G401 (cell line): ENCODE measurements around the gene RUNX1. TPM values are rescaled to one million over a fixed set of nuclear protein-coding genes. Genes with fewer than 3 reads are reported as not detected.

Experiments used
- DNase-seq: peaks from one replicate; pipeline ENCODE4 v3.0.0-alpha.2; 2015; ENCODE audit warnings: low spot score
- in situ Hi-C: cut with HindIII; loops from 2 replicates; pipeline ENCODE4 v1.10.0; 2016; ENCODE audit warnings: low sequenced_read_pairs, mixed read lengths
- total RNA-seq: library from RNA; depleted of rRNA; stranded (reverse); fragments of >200 nt; shearing (Covaris generic); gene quantifications from 2 replicates; pipeline ENCODE4 v1.2.3, GENCODE V29; 2014

The RUNX1 gene
- total RNA-seq, 1 experiment from 2014 or later, result not detected

DNA sequence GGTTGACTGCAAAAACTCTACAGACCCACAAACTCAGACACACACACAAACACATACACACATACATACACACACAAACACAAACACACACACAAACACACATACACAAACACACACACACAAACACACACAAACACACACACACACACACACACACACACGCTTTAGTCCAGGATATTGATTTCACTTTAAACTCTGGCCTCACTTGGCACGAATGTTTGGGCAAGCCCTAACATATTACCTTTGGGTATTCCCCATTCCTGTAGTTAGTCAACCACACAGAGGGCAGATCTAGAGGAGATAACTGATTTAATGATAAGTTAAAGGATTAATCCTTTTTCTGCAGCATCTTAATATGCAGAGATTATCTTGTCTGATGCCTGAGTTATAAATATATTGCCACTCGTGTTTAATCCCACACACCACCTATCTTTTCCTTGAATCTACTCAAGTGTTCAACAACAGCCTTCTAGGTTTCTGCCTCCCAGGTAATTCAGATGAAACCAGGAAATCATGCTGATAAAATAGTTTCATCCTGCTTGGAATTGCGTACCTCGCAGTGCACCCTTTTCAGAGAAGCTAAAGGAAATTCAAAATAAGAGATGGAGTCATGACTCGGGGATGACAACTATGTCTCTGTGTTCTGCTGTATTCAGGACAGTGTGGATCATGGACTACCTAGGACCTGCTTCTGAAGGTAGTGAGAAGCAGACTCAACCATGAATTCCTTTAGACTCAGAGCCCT, 14.5 kb upstream of the RUNX1 start:
- DNase-seq, result no peak
- in situ Hi-C loops, result no loop called here

DNA sequence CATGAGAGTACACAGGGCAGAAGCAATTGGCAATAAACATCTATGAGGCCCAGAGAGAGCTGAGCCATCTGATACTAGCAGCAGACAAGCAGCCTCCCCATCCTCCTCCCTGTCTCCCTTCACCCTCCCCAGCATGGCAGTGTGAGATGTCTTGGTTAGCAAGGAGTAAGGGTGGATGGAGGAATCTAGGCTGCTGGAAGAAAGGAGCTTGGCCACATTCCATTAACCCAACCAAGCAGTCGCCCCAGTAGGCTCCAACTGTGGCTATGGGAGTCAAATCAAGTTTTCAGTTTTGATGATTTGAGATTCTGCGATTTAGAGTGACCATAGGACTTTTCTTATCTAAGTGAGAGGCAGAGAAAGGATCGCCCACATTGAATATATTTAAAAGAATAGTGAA, 12.9 kb upstream of the RUNX1 start:
- in situ Hi-C loops, result no loop called here
- DNase-seq, result no peak

DNA sequence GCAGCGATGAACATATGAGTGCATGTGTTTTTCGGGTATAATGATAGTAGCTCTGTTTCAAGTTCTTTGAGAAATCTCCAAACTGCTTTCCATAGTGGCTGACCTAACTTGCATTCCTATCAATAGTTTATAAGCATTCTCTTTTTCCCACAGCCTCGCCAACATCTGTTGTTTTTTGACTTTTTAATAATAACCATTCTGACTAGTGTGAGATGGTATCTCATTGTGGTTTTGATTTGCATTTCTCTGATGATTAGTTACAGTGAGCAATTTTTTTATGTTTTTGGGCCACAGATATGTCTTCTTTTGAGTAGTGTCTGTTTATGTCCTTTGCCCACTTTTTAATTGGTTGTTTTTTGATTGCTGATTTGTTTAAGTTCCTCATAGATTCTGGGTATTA, 10.6 kb upstream of the RUNX1 start:
- in situ Hi-C loops, result no loop called here
- DNase-seq, result no peak

DNA sequence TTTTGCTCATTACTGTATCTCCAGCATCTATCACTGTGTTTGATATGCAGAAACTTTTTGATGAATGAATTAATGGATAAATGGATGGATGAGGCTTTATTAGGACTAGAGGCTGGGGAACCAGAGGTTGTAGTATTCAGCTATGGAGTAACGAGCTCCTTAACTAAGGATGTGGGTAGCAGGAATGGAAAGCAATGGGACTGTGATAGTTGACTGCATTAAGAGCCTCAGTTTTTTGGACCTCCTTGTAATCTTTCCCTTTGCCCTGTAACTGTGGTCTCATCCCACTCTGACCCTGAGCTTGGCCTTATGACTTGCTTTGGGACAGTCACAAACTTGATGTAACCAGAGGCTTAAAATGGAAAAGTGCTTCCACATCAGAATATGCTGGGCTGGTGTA, 9.0 kb upstream of the RUNX1 start:
- in situ Hi-C loops, result no loop called here
- no peak for DNase-seq

DNA sequence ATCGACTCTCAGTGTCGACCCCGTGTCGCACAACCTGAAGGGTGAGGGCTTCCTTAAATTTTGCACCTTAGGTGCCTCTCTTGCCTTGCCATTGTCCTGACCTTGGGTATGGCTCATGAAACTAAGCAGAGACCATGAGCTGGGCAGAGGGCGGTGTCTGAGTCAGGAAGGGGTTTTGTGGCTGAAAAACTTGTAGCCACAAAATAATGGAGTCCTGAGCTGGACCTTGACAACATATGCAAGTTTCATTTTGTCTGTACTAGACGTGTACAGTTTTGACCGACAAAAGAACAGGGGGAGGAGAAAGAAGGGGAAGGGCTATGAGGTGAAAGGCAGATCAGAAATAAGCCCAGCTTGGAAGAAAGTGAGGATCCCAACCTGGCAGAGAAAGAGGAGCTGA, 8.3 kb upstream of the RUNX1 start:
- DNase-seq, result no peak
- in situ Hi-C loops, result no loop called here

DNA sequence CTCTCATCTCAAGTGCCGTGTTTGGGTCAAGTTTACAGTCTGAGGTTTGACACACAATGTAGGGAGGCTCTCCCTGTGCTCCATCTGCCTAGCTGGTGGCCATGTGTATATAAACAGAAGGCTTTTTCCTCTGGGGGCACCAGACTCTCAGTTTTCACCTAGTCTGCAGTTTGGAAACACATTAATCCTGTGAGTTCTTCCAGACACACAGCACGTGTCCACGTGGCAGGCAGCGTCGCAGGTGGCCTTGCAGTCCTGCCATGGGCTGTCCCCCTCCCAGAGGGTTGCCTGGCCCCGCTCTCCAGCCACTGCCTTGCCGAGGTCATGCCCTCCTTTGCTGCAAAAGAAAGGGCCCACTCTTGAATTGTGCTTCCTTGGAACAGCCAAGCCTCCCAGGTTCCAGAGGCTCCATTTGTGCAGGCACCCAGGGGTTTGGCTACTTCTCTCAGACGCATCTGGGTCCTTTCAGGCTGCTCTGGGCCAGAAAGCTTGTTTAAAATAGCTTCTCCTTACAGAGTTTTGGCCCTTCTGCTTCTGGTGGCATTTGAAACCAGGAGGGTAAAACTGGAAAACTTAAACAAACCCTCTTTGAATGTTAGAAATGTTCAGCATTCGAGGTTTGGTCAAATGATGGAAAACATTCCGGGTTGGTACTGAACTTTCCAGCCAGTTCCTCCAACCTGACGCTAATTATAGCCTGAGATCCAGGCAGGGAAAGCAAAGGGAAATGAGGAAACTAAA, 4.4 kb upstream of the RUNX1 start:
- in situ Hi-C loops, result no loop called here
- DNase-seq, result no peak

DNA sequence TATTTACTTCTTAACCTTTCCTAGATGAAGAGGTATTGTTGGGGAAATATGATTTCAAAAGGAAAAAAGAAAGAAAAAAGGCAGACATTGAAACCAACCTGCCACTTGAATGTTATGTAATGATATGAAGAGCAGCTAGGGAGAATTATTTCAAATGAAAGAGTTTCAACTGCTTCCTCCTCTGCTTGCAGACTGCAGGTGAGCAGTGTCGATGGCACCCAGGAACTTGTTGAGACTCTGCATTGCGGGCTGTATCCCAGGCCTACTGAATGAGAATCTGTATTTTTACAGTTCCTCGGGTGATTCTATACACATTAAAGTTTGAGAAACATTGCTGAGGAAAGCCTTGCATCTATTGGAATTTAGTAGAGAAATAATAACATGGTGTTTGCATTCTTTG, 3.7 kb upstream of the RUNX1 start:
- in situ Hi-C loops, result no loop called here
- DNase-seq, result no peak

DNA sequence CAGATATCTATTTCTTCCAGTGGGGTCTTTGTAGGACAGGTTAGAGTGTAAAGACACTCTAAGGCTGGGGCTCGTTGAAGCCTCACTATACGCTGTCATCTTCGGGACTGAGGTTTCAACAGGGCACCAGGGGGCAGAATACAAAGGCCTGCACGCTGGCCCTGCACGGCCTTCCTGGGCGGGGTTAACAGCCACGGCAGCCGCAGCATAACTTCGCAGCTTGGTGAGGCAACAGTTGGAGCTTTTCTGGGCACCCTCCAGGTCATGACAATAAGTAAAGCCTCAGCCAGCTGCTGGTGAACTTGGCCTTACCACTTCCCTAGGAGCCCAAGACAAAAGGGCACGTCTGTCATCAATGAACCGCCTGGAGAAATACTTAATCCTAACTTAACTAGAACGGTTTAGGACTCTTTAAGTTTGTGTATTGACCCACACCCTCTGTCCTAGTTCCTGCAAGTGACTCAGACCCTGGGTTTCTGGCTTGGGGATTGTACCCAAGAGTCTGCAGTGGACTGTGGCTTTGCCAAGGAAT, 2.3 kb upstream of the RUNX1 start:
- peak; percentile 3 for DNase-seq
- in situ Hi-C loops, result no loop called here

DNA sequence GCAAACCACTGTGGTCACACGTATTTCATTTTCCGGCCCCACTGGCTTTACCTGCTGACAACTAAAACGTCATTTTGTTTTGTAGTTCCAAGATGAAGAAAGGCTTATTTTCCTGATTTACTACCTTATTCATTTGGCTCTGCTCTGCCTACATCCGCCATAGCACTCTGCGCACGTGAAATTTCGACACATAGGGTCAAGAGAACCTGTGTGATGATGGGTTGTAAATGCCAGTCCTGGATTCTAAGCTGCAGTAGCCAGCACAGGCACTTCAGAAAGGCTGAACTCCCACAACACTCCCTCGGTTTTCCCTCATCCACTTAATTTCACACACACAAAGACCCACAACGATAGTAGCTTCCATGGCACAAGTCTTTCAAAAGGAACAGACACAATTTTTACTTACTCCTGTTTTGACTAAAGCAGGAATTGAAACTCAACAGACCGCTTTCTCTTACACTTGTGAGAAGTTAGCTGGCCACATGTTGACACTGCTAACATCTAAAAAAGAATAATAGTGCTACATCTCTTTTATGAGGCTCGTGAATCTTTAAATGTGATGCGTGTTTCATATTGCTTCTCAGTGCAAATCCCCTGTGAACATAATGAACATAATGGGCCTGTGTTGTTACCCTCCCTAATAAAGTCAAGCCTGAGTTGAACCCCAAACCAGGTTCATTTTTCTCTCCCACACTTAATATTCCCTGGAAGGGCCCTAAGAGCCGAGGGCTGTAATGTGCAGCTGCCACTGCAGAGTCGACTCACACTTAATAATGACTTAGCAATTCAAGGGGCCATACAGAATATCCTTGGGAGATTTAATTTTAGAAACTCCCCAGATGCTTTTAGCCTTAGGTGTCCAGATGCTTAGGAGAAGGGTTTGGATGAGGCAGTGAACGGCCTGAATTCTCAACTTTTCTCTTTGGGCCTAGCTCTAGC, 1.5 kb upstream of the RUNX1 start:
- no peak for DNase-seq
- in situ Hi-C loops, result no loop called here

DNA sequence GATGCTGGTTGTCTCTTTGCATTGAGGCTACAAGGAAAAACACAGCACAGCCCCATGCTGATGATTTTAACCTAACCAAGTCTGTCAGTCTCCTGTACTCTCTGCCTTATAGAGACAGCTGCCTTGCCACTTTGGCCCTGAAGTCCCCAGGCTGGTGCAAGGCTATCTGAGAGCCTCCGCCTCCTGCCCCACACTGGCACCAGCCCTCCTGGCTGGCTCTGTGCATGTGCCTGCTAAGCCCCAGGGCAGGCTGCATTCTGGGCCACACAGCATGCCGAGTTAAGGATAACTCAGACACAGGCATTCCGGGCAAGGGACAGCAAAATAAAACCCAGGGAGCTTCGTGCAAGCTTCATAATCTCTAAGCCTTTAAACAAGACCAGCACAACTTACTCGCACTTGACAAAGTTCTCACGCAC, 910 bp downstream of the RUNX1 start:
- no peak for DNase-seq
- in situ Hi-C loops, result no loop called here

DNA sequence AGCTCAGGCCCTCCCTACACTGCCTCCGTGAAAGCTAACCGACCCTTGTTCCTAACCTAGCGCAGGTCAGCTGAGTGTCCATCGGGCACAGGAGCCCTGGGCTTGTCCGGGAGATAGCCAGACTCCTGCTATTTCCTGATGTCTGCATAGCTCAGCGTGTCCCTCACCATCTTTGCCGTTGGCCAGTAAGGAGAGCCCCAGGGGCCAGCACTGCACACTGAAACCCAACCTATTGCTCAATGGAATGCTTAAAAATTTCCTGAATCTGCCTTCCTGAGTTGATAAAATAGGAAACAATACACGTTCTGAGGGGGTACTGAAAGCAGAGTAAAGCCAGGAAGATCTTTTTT, 2.2 kb downstream of the RUNX1 start:
- DNase-seq, result no peak
- in situ Hi-C loops, result no loop called here

DNA sequence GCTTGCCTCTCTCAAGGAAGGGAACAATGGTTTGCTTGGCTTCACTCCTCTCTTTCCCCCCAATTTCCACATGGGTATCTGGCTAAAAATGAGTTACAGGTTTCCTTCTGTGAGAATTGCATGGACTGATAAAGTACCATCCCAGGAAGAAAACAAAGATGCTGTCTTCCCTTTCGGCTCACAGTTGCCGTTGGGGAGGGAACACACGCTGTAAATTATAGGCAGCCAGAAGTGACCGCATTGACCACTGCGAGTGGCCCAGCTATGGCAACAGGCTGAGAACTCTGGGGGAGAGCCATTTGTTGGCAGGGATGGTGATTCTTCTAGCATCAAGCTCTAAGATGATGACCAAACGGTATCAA, 2.9 kb downstream of the RUNX1 start:
- in situ Hi-C loops, result no loop called here

DNA sequence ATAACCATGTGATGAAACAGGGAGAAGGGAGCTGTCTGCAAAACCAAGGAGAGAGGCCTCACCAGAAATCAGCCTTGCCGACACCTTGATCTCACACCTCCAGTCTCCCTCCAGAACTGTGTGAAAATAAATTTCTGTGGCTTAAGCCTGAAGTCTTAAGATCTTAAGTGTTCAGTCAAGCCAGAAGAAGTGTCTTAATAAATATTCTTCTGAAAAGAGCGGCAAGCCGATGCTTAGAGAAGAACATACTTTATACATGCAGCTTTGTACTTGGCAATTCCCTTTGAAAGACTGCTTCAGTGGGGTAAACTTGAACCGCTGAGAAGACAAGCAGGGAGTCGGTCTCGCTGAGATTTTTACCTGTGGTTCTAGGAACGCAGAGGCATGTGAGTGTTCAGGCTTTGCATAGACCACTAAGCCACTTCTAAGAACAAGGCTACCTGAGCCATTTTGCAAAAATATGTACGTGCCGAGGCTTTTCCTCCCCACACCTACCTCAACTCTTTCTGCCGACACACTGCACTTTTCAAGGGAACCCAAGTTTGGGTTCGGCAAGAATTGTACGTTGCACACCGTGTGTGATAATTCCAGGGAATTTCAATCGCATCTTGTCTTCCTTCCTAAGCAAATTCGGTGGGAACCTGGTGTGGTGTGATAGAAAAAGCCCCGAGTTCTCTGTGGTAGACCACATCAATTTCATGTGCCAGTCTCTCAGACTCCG, 3.4 kb downstream of the RUNX1 start:
- DNase-seq, result no peak
- in situ Hi-C loops, result no loop called here

More for the DNA sequence above, 2.9 kb downstream of the RUNX1 start:
- no peak for DNase-seq

DNA sequence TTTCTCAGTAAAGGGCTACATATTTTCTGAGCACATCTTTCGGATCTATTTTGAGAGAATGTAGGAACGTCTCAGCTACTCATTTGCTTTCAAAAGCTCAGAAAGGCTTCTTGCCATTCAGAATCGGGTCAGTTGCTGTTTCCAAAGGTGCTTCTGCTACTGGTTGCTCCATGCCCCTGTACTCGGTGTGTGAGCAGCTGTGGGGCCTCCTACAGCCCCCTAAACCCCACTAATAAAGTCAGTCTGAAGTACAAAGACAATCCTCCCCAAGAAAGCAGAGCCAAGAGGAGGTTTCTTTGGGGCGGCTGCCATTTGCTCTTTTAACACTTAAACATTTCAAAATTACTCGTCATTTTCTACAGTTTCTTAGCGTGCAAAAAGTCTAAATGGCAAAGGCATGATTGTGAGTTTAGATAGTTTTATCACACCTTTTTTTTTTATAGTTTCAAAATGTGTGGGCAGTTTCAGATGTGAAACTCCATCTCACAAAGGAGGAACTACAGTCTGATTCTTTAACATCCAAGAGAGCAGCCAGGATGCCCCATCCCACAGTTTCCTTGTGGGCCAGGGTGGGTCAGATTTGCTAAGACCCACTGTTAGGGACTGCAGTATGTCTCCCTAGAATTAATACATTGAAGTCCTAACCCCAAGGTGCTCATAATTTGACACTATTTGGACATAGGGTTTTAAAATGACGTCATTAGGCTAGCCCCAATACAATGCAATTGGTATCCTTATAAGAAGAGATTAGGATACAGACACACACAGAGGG, 4.1 kb downstream of the RUNX1 start:
- no peak for DNase-seq
- in situ Hi-C loops, result no loop called here

DNA sequence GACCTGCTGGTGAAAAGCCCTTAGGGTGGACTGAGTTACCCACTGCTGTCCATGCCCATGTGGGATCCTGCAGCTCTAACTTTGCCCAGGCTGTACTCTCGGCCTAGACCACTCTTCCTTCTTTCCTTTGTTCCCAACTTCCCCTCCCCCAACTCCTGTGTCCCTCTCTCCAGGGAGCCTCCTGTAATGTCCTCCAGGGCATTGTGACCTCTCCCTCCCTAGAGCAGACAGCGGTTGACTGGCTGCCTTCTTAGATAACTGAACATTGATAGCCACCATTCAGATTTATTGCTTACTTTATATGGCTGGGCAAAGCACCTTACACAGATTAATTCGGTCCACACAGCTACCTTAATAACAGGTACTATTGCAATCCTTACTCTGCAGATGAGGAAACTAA, 5.0 kb downstream of the RUNX1 start:
- in situ Hi-C loops, result no loop called here
- DNase-seq, result no peak

DNA sequence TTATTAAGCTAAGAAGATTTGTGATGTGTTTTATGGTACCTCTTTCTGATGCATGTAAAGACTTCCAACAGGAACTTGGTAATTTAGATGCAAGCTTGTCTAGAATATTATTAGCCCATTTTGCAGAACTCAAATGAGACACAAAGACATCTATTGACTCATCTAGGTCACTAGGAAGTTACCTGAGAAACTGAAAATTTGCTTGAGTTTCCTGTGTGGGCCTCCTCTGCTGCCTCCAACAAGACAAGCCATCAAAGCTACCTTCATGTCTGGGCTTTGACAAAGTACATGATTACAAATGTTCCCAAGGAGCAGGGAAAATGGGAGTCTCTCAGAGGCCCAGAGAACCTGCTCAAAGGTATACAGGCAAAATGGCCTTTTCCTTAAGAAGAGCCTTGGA, 5.6 kb downstream of the RUNX1 start:
- in situ Hi-C loops, result no loop called here

DNA sequence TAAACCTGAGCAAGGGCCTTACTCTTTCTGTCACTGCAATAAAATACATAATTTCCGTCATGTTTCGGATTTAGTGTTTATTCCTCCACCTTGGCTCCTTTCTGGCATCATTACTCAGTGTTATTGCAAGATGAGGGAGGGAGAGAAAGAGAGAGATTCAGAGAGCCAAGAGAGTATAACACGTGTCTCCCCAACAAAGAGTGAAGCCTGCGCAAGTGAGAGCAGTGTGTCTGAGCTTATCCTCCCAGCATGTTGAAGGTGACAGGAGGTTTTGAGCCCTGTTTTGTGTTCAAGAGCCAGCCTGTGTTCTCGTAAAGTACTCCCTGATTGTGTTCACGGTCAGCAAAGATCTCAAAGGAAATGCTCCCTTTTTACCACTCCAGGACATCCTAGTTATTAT, 6.3 kb downstream of the RUNX1 start:
- no peak for DNase-seq
- in situ Hi-C loops, result no loop called here

More for the DNA sequence above, 5.6 kb downstream of the RUNX1 start:
- DNase-seq, result no peak

DNA sequence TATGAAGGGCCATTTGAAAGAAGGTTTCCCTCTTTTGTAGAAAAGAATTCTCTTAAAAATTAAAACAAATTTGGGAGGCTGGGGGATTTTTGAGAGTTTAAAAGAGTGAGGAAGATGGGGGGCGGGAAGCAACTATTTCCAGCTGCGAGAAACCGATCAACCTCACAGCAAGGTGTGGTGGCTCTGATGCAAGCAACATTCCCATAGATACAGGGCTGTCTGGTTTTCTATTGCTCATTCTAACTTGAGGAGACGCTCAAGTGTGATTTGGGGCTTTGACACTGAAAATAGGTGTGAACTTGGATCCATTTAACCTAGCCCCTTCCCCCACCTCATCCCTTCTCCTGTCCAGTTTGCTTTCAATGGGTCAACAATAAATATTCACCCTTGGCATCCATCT, 7.2 kb downstream of the RUNX1 start:
- in situ Hi-C loops, result no loop called here
- no peak for DNase-seq
